Lung (tissue), 12 donors: ENCODE measurements around the gene PUS10. TPM values are rescaled to one million over a fixed set of nuclear protein-coding genes. Genes with fewer than 3 reads are reported as not detected.
"Not testable (repeated sequence)": the region's sequence is repeated elsewhere in the genome, so short reads cannot be mapped to it uniquely, and the experiment has no call there.

Source experiments
- ATAC-seq: fragments of 200-7000 bp; cut with Tn5 transposase; one replicate; pipeline ENCODE4 v1.9.1; 2020; ENCODE audit warnings: moderate number of reproducible peaks; ENCODE audit not compliant: insufficient read depth, low FRiP score
- DNase-seq, 3 donors: peaks; one replicate each; pipeline ENCODE4 v3.0.0-alpha.2; 2013 to 2017
- H3K27ac ChIP-seq, 2 donors: one replicate each; pipeline ENCODE4 v1.5.1; 2013; ENCODE audit warnings: mild to moderate bottlenecking in 2 of 2, moderate library complexity in 2 of 2, control low read depth in 1 of 2, inconsistent platforms in 1 of 2, low read depth in 1 of 2, low read length in 1 of 2
- H3K27me3 ChIP-seq, 3 donors: one replicate each; pipeline ENCODE4 v1.5.1; 2013; ENCODE audit warnings: low read length in 2 of 3; ENCODE audit not compliant: control insufficient read depth in 3 of 3, insufficient read depth in 3 of 3
- H3K36me3 ChIP-seq, 4 donors: one replicate each; pipeline ENCODE4 v1.5.1; 2013; ENCODE audit warnings: low read length in 4 of 4, mild to moderate bottlenecking in 1 of 4, moderate library complexity in 1 of 4; ENCODE audit not compliant: control insufficient read depth in 4 of 4, insufficient read depth in 4 of 4
- H3K4me1 ChIP-seq, 5 donors: one replicate each; pipeline ENCODE4 v1.5.1; 2013; ENCODE audit warnings: low read length in 5 of 5, mild to moderate bottlenecking in 2 of 5, moderate library complexity in 1 of 5; ENCODE audit not compliant: control insufficient read depth in 5 of 5, insufficient read depth in 5 of 5
- H3K4me3 ChIP-seq: one replicate; pipeline ENCODE4 v1.5.1; 2013; ENCODE audit warnings: mild to moderate bottlenecking, control low read depth, moderate library complexity
- H3K9ac ChIP-seq, 2 donors: one replicate each; pipeline ENCODE4 v1.5.1; 2013; ENCODE audit warnings: low read length in 2 of 2, control low read depth in 1 of 2; ENCODE audit not compliant: insufficient read depth in 1 of 2
- H3K9me3 ChIP-seq, 4 donors: one replicate each; pipeline ENCODE4 v1.5.1; 2013; ENCODE audit warnings: low read length in 3 of 4, mild to moderate bottlenecking in 1 of 4, moderate library complexity in 1 of 4; ENCODE audit not compliant: control insufficient read depth in 4 of 4, insufficient read depth in 3 of 4
- WGBS, 2 donors: extraction: QIAGEN DNeasy Blood & Tissue Kit; methylation state at CpG; one replicate each; pipeline ENCODE4 v1.1.7; 2013; 5-methylcytosine and 5-hydroxymethylcytosine counted together
- polyA plus RNA-seq, 2 donors: library from polyadenylated mRNA; stranded (reverse); fragments of 200-250 nt; gene quantifications; one replicate each; pipeline ENCODE4 v1.2.1, GENCODE V29; 2013
- total RNA-seq, 2 donors: library from RNA; depleted of rRNA in 1 of 2; stranded (reverse); fragments of >200 nt in 1 of 2; gene quantifications; one replicate each; pipeline ENCODE4 v1.2.1, GENCODE V29; 2014 to 2021
- TF ChIP-seq, protein P1 (sequence below): IDR thresholded peaks from 2 replicates; pipeline ENCODE4 v1.5.1; 2012; ENCODE audit warnings: mild to moderate bottlenecking; ENCODE audit errors: control extremely low read depth, extremely low read depth
- donor health status: control.
- donor health status: control.
- donor health status: Bipolar disorder and iron deficiency.
- donor health status: healthy.
- donor health status: DM: yes; HTN: yes; CAD: no.

PUS10 gene
- total and polyA plus RNA-seq, 4 donors: 3.4 to 15.8 (median 5.9) TPM

- H3K9me3 ChIP-seq: peaks cover 0 to 4% (median 2%) of the 10 kb centered on the region in 4 donors
- TF ChIP-seq, protein P1, sequence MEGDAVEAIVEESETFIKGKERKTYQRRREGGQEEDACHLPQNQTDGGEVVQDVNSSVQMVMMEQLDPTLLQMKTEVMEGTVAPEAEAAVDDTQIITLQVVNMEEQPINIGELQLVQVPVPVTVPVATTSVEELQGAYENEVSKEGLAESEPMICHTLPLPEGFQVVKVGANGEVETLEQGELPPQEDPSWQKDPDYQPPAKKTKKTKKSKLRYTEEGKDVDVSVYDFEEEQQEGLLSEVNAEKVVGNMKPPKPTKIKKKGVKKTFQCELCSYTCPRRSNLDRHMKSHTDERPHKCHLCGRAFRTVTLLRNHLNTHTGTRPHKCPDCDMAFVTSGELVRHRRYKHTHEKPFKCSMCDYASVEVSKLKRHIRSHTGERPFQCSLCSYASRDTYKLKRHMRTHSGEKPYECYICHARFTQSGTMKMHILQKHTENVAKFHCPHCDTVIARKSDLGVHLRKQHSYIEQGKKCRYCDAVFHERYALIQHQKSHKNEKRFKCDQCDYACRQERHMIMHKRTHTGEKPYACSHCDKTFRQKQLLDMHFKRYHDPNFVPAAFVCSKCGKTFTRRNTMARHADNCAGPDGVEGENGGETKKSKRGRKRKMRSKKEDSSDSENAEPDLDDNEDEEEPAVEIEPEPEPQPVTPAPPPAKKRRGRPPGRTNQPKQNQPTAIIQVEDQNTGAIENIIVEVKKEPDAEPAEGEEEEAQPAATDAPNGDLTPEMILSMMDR: no peak
- H3K9ac ChIP-seq: no peak overlapping the region
- no peaks in the 10 kb centered on the region for H3K4me1 ChIP-seq
- H3K27ac ChIP-seq: no peak overlapping the region
- no peaks in the 10 kb centered on the region for H3K27me3 ChIP-seq
- no peak for ATAC-seq
- H3K4me3 ChIP-seq: no peak overlapping the region
- WGBS, 2 donors: 70 to 86% methylated on average over 2 of the region's 2 CpGs
- no peak for DNase-seq
- H3K36me3 ChIP-seq: no peaks in the 10 kb centered on the region
Measured at GRCh38 chr2:60987041-60987440, 31.0 kb downstream of the PUS10 start.

GRCh38 chr2:60984720-60985119, 33.3 kb downstream of the PUS10 start:
- 30 to 67% methylated on average over 1 of the region's 1 CpG for WGBS, 2 donors

DNA sequence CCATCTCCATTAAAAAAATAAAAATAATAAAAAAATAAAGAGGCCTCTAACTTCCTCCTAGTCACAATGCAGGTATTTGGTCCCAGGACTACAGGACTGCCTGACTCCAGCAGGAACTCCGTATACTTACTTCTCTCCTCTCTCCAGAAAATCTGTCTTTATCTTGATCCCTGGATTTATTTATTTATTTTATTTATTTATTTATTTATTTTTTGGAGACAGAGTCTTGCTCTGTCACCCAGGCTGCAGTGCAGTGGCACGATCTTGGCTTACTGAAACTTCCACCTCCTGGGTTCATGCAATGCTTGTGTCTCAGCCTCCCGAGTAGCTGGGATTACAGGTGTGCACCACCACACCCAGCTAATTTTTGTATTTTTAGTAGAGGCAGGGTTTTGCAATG, 36.0 kb downstream of the PUS10 start:
- not testable (repeated sequence) for H3K4me1 ChIP-seq, H3K4me3 ChIP-seq, DNase-seq, H3K9me3 ChIP-seq, ATAC-seq, H3K27ac ChIP-seq, H3K9ac ChIP-seq, H3K36me3 ChIP-seq, H3K27me3 ChIP-seq
- WGBS, 2 donors: 96 to 98% methylated on average over 3 of the region's 3 CpGs

More at GRCh38 chr2:60984720-60985119, 33.3 kb downstream of the PUS10 start:
- TF ChIP-seq, protein P1: no peak
- Histone ChIP-seq H3K9ac (no peak overlapping the region), H3K27ac (no peak overlapping the region), H3K27me3 (no peaks in the 10 kb centered on the region), H3K36me3 (no peaks in the 10 kb centered on the region), H3K4me1 (peaks cover 0 to 1% (median 0%) of the 10 kb centered on the region in 5 donors), H3K9me3 (no peaks in the 10 kb centered on the region), H3K4me3 (no peak overlapping the region)
- DNase-seq (no peak), ATAC-seq (no peak)

GRCh38 chr2:60980071-60980815, 37.8 kb downstream of the PUS10 start:
- no peak for ATAC-seq

More at GRCh38 chr2:60980071-60980815, 37.8 kb downstream of the PUS10 start:
- H3K9me3 ChIP-seq: no peaks in the 10 kb centered on the region
- H3K27ac ChIP-seq: no peak overlapping the region
- DNase-seq: no peak
- H3K9ac ChIP-seq: no peak overlapping the region
- peaks cover 0 to 4% (median 0%) of the 10 kb centered on the region in 5 donors for H3K4me1 ChIP-seq
- H3K36me3 ChIP-seq: no peaks in the 10 kb centered on the region
- no peak overlapping the region for H3K4me3 ChIP-seq
- TF ChIP-seq, protein P1: no peak
- H3K27me3 ChIP-seq: no peaks in the 10 kb centered on the region
- WGBS, 2 donors: 84 to 85% methylated on average over 3 of the region's 3 CpGs
